HEK293 (cell line): ENCODE data around the gene MARVELD3.

ENCODE experiments used
- CTCF ChIA-PET: fragments of 350-600 bp; formaldehyde crosslinking; extraction: SDS; loops from one replicate; lab custom pipeline; 2021; ENCODE audit warnings: antibody characterized with exemption; lab: Yijun Ruan, JAX
- POLR2A ChIA-PET: fragments of 300-600 bp; formaldehyde crosslinking; extraction: SDS; loops from one replicate; lab custom pipeline; 2020; ENCODE audit warnings: antibody characterized with exemption, inconsistent platforms; lab: Yijun Ruan, JAX
- H3K27ac ChIP-seq: fragments of 200-500 bp; sonication (Bioruptor generic); 2 replicates; pipeline ENCODE4 v1.5.1; 2014; ENCODE audit warnings: low read depth, low read length, control low read depth, inconsistent platforms; ENCODE audit errors: extremely low read depth
- H3K36me3 ChIP-seq, 2 experiments: fragments of 200-500 bp in 1 of 2; sonication (Bioruptor generic) in 1 of 2; 1 replicate in 1 of 2; 2 replicates in 1 of 2; pipeline ENCODE4 v1.5.1; 2014 to 2017; ENCODE audit warnings: inconsistent platforms in 2 of 2, low read length in 2 of 2; ENCODE audit not compliant: control insufficient read depth in 2 of 2, insufficient read depth in 1 of 2
- H3K4me1 ChIP-seq: fragments of 200-500 bp; sonication (Bioruptor generic); 2 replicates; pipeline ENCODE4 v1.5.1; 2014; ENCODE audit warnings: mild to moderate bottlenecking, low read length, inconsistent platforms; ENCODE audit not compliant: control insufficient read depth, insufficient read depth
- H3K4me3 ChIP-seq: 2 replicates; pipeline ENCODE4 v1.5.1; 2011; ENCODE audit warnings: low read depth, mild to moderate bottlenecking, control low read depth, low read length, moderate library complexity
- H3K9me3 ChIP-seq: fragments of 200-500 bp; sonication (Bioruptor generic); 2 replicates; pipeline ENCODE4 v1.5.1; 2014; ENCODE audit warnings: low read depth, low read length, inconsistent platforms; ENCODE audit not compliant: control insufficient read depth, insufficient read depth
- GLIS1 ChIP-seq: fragments of 450-650 bp; formaldehyde crosslinking; IDR thresholded peaks from 2 replicates; pipeline ENCODE4 v1.5.1; 2016; ENCODE audit warnings: missing biosample characterization, missing genetic modification characterization
- KLF16 ChIP-seq: fragments of 450-650 bp; formaldehyde crosslinking; IDR thresholded peaks from 2 replicates; pipeline ENCODE4 v1.5.1; 2017; ENCODE audit warnings: missing biosample characterization, missing genetic modification characterization
- SCRT1 ChIP-seq: fragments of 450-650 bp; formaldehyde crosslinking; IDR thresholded peaks from 2 replicates; pipeline ENCODE4 v1.5.1; 2016; ENCODE audit warnings: missing biosample characterization, missing genetic modification characterization, borderline replicate concordance
- ZBTB8A ChIP-seq: fragments of 450-650 bp; formaldehyde crosslinking; IDR thresholded peaks from 2 replicates; pipeline ENCODE4 v1.5.1; 2016; ENCODE audit warnings: missing biosample characterization, missing genetic modification characterization
- ZNF19 ChIP-seq: fragments of 450-650 bp; formaldehyde crosslinking; IDR thresholded peaks from 2 replicates; pipeline ENCODE4; 2016; ENCODE audit warnings: missing biosample characterization, missing genetic modification characterization, low read depth
- ZNF292 ChIP-seq: fragments of 450-650 bp; formaldehyde crosslinking; IDR thresholded peaks from 2 replicates; pipeline ENCODE4 v1.5.1; 2016; ENCODE audit warnings: low read depth, missing biosample characterization, missing genetic modification characterization, borderline replicate concordance
- ZNF433 ChIP-seq: fragments of 450-650 bp; formaldehyde crosslinking; IDR thresholded peaks from 2 replicates; pipeline ENCODE4 v1.5.1; 2016; ENCODE audit warnings: missing biosample characterization, missing genetic modification characterization, low read depth
- ZNF473 ChIP-seq: fragments of 450-650 bp; formaldehyde crosslinking; IDR thresholded peaks from 2 replicates; pipeline ENCODE4 v1.5.1; 2017; ENCODE audit warnings: missing biosample characterization, missing genetic modification characterization
- ZNF600 ChIP-seq: fragments of 450-650 bp; formaldehyde crosslinking; IDR thresholded peaks from 2 replicates; pipeline ENCODE4 v1.5.1; 2016; ENCODE audit warnings: missing biosample characterization, missing genetic modification characterization
- ZNF670 ChIP-seq: fragments of 450-650 bp; formaldehyde crosslinking; IDR thresholded peaks from 2 replicates; pipeline ENCODE4 v1.5.1; 2016; ENCODE audit warnings: missing biosample characterization, missing genetic modification characterization, low read depth
- TF ChIP-seq, protein P1 (sequence below): fragments of 450-650 bp; formaldehyde crosslinking; IDR thresholded peaks from 2 replicates; pipeline ENCODE4 v1.5.1; 2016; ENCODE audit warnings: missing biosample characterization, missing genetic modification characterization, low read depth
- TF ChIP-seq, protein P2 (sequence below): fragments of 450-650 bp; IDR thresholded peaks from 2 replicates; pipeline ENCODE4 v1.5.1; 2018; ENCODE audit warnings: missing biosample characterization, mild to moderate bottlenecking, missing genetic modification characterization
- TF ChIP-seq, protein P3 (sequence below): fragments of 450-650 bp; formaldehyde crosslinking; IDR thresholded peaks from 2 replicates; pipeline ENCODE4 v1.5.1; 2016; ENCODE audit warnings: missing biosample characterization, missing genetic modification characterization
- TF ChIP-seq, protein P4 (sequence below): fragments of 450-650 bp; formaldehyde crosslinking; IDR thresholded peaks from 2 replicates; pipeline ENCODE4 v1.5.1; 2016; ENCODE audit warnings: missing biosample characterization, missing genetic modification characterization
- TF ChIP-seq, protein P5 (sequence below): fragments of 450-650 bp; formaldehyde crosslinking; IDR thresholded peaks from 2 replicates; pipeline ENCODE4 v1.5.1; 2017; ENCODE audit warnings: missing biosample characterization, missing genetic modification characterization

MARVELD3 gene

DNA sequence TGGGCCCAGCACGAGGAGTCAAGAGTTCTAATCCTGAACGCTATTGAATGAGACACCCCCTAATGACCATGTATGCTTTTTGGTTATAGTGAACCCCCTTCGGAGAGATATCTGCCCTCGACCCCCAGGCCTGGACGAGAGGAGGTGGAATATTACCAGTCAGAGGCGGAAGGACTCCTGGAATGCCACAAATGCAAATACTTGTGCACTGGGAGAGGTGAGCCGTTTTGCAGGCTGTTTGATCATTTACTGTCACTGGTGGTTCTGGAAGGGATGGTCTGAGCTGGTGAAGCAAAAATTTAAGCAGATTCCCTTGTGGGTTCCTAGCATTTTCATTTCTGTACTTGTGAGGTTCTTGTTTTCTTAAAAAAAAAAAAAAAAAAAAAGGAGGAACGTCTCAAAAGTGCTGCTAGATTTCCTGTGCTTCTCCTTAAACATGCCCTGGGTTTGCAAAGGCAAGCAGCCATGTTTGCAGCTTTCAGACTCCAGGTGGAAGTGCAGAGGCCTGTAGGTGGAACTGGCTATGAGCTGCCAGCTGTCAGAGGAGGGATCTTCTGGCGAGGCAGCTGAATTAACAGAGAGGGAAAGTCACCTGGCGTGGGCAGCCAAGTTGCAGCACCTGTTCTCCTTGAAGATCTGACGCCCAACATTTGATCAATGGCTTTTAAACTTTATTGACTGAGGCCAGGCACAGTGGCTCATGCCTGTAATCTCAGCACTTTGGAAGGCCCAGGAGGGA is 3.5 kb downstream of the MARVELD3 start (continued):
- TF ChIP-seq, protein P1, sequence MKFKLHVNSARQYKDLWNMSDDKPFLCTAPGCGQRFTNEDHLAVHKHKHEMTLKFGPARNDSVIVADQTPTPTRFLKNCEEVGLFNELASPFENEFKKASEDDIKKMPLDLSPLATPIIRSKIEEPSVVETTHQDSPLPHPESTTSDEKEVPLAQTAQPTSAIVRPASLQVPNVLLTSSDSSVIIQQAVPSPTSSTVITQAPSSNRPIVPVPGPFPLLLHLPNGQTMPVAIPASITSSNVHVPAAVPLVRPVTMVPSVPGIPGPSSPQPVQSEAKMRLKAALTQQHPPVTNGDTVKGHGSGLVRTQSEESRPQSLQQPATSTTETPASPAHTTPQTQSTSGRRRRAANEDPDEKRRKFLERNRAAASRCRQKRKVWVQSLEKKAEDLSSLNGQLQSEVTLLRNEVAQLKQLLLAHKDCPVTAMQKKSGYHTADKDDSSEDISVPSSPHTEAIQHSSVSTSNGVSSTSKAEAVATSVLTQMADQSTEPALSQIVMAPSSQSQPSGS (tag by site-specific recombination): no peak
- TF ChIP-seq, protein P2, sequence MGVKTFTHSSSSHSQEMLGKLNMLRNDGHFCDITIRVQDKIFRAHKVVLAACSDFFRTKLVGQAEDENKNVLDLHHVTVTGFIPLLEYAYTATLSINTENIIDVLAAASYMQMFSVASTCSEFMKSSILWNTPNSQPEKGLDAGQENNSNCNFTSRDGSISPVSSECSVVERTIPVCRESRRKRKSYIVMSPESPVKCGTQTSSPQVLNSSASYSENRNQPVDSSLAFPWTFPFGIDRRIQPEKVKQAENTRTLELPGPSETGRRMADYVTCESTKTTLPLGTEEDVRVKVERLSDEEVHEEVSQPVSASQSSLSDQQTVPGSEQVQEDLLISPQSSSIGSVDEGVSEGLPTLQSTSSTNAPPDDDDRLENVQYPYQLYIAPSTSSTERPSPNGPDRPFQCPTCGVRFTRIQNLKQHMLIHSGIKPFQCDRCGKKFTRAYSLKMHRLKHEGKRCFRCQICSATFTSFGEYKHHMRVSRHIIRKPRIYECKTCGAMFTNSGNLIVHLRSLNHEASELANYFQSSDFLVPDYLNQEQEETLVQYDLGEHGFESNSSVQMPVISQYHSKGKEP (tag by site-specific recombination): no peak
- no peak for TF ChIP-seq ZNF292 (tag by site-specific recombination)
- no peak for TF ChIP-seq KLF16 (tag by site-specific recombination)
- TF ChIP-seq ZNF670 (tag by site-specific recombination): no peak
- TF ChIP-seq ZNF433 (tag by site-specific recombination): no peak
- TF ChIP-seq, protein P3, sequence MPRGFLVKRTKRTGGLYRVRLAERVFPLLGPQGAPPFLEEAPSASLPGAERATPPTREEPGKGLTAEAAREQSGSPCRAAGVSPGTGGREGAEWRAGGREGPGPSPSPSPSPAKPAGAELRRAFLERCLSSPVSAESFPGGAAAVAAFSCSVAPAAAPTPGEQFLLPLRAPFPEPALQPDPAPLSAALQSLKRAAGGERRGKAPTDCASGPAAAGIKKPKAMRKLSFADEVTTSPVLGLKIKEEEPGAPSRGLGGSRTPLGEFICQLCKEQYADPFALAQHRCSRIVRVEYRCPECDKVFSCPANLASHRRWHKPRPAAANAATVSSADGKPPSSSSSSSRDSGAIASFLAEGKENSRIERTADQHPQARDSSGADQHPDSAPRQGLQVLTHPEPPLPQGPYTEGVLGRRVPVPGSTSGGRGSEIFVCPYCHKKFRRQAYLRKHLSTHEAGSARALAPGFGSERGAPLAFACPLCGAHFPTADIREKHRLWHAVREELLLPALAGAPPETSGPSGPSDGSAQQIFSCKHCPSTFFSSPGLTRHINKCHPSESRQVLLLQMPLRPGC (tag by site-specific recombination): no peak
- TF ChIP-seq, all 188 proteins: peak for 0

DNA sequence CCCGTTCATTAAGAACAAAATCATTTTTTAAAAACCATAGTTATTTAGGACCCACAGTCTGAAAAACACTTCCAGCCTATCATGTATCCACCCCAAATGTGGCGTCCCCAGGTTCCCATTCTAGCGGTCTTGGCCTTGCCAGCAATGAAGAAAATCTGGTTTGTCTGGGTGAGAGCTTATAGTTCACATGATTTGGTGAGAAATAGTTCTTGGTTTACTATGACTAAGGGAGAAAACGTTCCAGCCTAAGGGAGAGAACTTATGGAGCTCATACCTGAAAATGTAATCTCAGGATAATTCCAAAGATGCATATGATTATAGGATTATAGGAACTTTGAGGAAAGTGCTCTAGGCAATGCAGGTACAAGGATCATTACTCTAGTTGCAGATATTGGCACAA is 4.8 kb downstream of the MARVELD3 start:
- ChIA-PET POLR2A (no interaction called here), CTCF (interaction anchor here (1.0 kb wide), 1 partner anchor 20 kb away, joined by 9 read pairs; no protein-coding TSS in a partner anchor)
- peaks cover 2% of the 10 kb centered on the region; the same call in 1 of the 2 replicates for H3K4me1 ChIP-seq
- no peak overlapping the region for H3K4me3 ChIP-seq
- no peaks in the 10 kb centered on the region for H3K9me3 ChIP-seq
- TF ChIP-seq ZNF600 (tag by site-specific recombination): no peak
- no peak for TF ChIP-seq ZNF473 (tag by site-specific recombination)
- no peak for TF ChIP-seq ZBTB8A (tag by site-specific recombination)
- no peak for TF ChIP-seq SCRT1 (tag by site-specific recombination)
- no peak for TF ChIP-seq ZNF19 (tag by site-specific recombination)
- no peak for TF ChIP-seq GLIS1 (tag by site-specific recombination)
- TF ChIP-seq, protein P4, sequence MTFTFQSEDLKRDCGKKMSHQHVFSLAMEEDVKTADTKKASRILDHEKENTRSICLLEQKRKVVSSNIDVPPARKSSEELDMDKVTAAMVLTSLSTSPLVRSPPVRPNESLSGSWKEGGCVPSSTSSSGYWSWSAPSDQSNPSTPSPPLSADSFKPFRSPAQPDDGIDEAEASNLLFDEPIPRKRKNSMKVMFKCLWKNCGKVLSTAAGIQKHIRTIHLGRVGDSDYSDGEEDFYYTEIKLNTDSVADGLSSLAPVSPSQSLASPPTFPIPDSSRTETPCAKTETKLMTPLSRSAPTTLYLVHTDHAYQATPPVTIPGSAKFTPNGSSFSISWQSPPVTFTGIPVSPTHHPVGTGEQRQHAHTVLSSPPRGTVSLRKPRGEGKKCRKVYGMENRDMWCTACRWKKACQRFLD (tag by site-specific recombination): no peak
- TF ChIP-seq, protein P5, sequence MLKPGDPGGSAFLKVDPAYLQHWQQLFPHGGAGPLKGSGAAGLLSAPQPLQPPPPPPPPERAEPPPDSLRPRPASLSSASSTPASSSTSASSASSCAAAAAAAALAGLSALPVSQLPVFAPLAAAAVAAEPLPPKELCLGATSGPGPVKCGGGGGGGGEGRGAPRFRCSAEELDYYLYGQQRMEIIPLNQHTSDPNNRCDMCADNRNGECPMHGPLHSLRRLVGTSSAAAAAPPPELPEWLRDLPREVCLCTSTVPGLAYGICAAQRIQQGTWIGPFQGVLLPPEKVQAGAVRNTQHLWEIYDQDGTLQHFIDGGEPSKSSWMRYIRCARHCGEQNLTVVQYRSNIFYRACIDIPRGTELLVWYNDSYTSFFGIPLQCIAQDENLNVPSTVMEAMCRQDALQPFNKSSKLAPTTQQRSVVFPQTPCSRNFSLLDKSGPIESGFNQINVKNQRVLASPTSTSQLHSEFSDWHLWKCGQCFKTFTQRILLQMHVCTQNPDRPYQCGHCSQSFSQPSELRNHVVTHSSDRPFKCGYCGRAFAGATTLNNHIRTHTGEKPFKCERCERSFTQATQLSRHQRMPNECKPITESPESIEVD: no peak
- no peak overlapping the region for H3K27ac ChIP-seq
- H3K36me3 ChIP-seq: peaks cover 0 to 23% of the 10 kb centered on the region in 2 experiments; a peak in 2 of 3 replicates
